ENCODE measurements around the gene FNDC3B.

Gene FNDC3B

GRCh38 chr3:172276103-172276502 lies 236.7 kb downstream of the FNDC3B start:
- no peak for DNase-seq (ENCODE audit: low read depth)
- H3K4me3 ChIP-seq (ENCODE audit: low read depth, low read length) = no peak overlapping the region
- no peak for TF ChIP-seq MYC (IDR thresholded peaks at IDR 0.05; ENCODE audit: low read depth, low read length)
- no peak for TF ChIP-seq POLR2A (IDR thresholded peaks at IDR 0.05; ENCODE audit: extremely low read depth, insufficient read length)
- no peak for TF ChIP-seq MAX (IDR thresholded peaks at IDR 0.05; ENCODE audit: low read depth, low read length)
- TF ChIP-seq, protein P1, sequence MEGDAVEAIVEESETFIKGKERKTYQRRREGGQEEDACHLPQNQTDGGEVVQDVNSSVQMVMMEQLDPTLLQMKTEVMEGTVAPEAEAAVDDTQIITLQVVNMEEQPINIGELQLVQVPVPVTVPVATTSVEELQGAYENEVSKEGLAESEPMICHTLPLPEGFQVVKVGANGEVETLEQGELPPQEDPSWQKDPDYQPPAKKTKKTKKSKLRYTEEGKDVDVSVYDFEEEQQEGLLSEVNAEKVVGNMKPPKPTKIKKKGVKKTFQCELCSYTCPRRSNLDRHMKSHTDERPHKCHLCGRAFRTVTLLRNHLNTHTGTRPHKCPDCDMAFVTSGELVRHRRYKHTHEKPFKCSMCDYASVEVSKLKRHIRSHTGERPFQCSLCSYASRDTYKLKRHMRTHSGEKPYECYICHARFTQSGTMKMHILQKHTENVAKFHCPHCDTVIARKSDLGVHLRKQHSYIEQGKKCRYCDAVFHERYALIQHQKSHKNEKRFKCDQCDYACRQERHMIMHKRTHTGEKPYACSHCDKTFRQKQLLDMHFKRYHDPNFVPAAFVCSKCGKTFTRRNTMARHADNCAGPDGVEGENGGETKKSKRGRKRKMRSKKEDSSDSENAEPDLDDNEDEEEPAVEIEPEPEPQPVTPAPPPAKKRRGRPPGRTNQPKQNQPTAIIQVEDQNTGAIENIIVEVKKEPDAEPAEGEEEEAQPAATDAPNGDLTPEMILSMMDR (IDR thresholded peaks at IDR 0.05; ENCODE audit: low read depth, low read length) = no peak

DNA sequence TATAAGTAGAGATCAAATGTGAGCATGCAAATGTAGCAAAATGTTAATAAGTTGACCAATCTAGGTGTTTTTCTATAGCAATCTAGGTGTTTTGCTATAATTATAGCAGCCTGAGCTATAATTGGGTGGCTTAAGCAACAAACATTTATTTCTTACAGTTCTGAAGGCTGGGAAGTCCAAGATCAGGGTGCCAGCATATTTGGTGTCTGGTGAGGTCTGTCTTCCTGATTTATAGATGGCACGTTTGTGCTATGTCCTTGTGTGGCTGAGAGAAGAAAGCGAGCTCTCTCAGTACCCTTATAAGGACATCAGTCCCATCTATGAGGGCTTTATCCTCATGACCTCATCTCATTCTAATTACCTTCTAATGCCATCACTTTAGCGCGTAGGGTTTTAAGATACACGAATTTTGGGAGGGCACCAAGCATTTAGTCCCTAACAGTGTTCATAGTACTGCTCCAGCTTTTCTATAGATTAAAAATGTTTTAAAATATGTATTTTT lies 237.8 kb downstream of the FNDC3B start:
- DNase-seq (ENCODE audit: low read depth) = no peak
- no peak overlapping the region for H3K4me3 ChIP-seq (ENCODE audit: low read depth, low read length)
- no peak for TF ChIP-seq MAX (IDR thresholded peaks at IDR 0.05; ENCODE audit: low read depth, low read length)
- TF ChIP-seq POLR2A (IDR thresholded peaks at IDR 0.05; ENCODE audit: extremely low read depth, insufficient read length) = no peak
- TF ChIP-seq MYC (IDR thresholded peaks at IDR 0.05; ENCODE audit: low read depth, low read length) = no peak
- TF ChIP-seq, protein P1 (IDR thresholded peaks at IDR 0.05; ENCODE audit: low read depth, low read length) = no peak

DNA sequence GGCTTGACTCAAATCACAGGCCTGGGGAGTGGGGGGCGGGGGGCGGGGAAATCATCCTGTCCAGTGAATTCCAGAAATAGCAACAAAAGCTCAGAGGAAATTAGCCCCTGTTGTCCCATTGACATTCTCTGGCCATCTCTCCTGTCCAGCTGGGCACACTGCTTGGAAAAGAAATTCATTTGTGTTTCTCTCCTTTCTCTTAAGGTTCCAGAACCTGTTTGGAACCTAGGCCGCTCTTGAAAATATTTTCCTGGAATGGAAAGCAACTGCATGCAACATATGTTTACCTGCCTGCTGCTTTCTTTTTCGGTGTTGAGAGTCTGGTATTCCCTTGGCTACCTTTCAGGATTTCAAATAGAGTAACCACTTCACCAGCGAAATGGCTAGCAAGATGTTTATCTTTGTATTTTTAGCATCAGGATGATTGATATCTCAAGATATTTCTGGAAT lies 239.8 kb downstream of the FNDC3B start:
- no peak for TF ChIP-seq POLR2A (IDR thresholded peaks at IDR 0.05; ENCODE audit: extremely low read depth, insufficient read length)
- no peak for TF ChIP-seq MYC (IDR thresholded peaks at IDR 0.05; ENCODE audit: low read depth, low read length)
- TF ChIP-seq MAX (IDR thresholded peaks at IDR 0.05; ENCODE audit: low read depth, low read length) = no peak
- TF ChIP-seq, protein P1 (IDR thresholded peaks at IDR 0.05; ENCODE audit: low read depth, low read length) = no peak
- DNase-seq (ENCODE audit: low read depth) = no peak
- no peak overlapping the region for H3K4me3 ChIP-seq (ENCODE audit: low read depth, low read length)

GRCh38 chr3:172279974-172280373 lies 240.6 kb downstream of the FNDC3B start:
- no peak for DNase-seq (ENCODE audit: low read depth)
- TF ChIP-seq, protein P1 (IDR thresholded peaks at IDR 0.05; ENCODE audit: low read depth, low read length) = no peak
- no peak for TF ChIP-seq MYC (IDR thresholded peaks at IDR 0.05; ENCODE audit: low read depth, low read length)
- no peak for TF ChIP-seq MAX (IDR thresholded peaks at IDR 0.05; ENCODE audit: low read depth, low read length)
- TF ChIP-seq POLR2A (IDR thresholded peaks at IDR 0.05; ENCODE audit: extremely low read depth, insufficient read length) = no peak
- H3K4me3 ChIP-seq (ENCODE audit: low read depth, low read length) = no peak overlapping the region

DNA sequence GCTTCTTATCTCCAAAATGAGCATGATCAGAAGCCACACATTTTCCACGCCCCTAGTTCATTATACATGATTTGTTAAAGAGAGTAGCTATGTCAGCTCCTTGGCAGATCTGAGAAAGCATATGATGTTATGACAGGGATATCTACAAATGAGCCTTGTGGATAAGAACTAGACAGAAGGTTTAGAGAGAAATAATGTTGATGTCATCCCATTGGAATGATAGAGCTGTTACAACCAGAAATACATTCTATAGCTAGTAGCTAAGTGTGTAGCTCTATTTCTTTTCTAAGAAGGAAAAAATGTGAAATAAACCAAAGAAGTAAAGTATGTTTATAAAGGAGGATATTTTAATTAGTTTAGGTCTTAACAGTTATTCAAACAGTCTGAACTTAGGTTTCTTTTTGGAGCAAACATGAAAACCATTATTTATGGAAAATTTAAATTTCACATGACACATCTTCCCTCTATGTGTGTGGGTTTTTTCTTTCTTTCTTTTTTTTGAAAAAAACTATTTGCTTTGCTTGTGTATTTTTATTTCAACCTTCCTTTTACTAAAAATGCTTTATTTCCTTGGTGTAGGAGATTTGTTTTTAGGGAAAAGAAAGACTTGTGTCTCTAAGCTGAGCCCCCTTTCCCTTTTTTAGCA lies 241.2 kb downstream of the FNDC3B start:
- no peak for DNase-seq (ENCODE audit: low read depth)
- no peak overlapping the region for H3K4me3 ChIP-seq (ENCODE audit: low read depth, low read length)

More for the DNA sequence above, 241.2 kb downstream of the FNDC3B start:
- TF ChIP-seq MAX (IDR thresholded peaks at IDR 0.05; ENCODE audit: low read depth, low read length) = no peak
- TF ChIP-seq MYC (IDR thresholded peaks at IDR 0.05; ENCODE audit: low read depth, low read length) = no peak
- no peak for TF ChIP-seq POLR2A (IDR thresholded peaks at IDR 0.05; ENCODE audit: extremely low read depth, insufficient read length)
- TF ChIP-seq, protein P1 (IDR thresholded peaks at IDR 0.05; ENCODE audit: low read depth, low read length) = no peak
